GM21381 (cell line): ENCODE measurements around the gene SOBP.
"Not testable (repeated sequence)": the region's sequence is repeated elsewhere in the genome, so short reads cannot be mapped to it uniquely, and the experiment has no call there.

Experiments
- ATAC-seq: cut with Tn5 transposase; IDR thresholded peaks from one replicate; pipeline ENCODE4 v1.9.1; 2021; ENCODE audit warnings: mild to moderate bottlenecking, moderate library complexity; ENCODE audit not compliant: unreplicated experiment

Gene SOBP

GRCh38 chr6:107489636-107490565 is at the start of gene SOBP:
Gene SOBP (plus strand): TSS chr6:107490117. CDS start chr6:107490617, 500 bp downstream.
- ATAC-seq = peak; percentile 48

- ATAC-seq = no peak
Observed at GRCh38 chr6:107440936-107441335, 49.0 kb upstream of the SOBP start.

DNA sequence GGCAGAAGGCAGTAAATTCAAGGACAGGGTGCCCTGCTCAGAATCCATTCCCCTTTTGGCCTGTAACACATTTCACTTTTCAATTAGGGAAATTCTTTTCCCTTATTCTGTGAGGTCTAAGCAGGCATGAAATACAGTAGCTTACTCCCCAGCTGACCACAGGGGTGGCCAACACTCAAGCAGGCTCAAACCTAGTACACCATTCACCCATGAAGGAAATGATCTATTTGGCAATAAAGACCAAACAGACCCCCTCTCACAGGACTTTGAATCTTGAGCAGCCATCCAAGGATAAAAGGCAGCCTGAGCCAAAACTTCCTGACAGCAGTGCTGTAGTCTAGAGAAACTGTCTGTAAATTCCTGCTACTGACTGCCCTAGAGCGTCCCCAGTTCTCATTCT is 48.2 kb upstream of the SOBP start:
- ATAC-seq = no peak

- no peak for ATAC-seq
Observed at GRCh38 chr6:107442938-107443607, 46.8 kb upstream of the SOBP start.

GRCh38 chr6:107443608-107444267 is 46.2 kb upstream of the SOBP start:
- no peak for ATAC-seq

- ATAC-seq = no peak
Observed at GRCh38 chr6:107444277-107444676, 45.6 kb upstream of the SOBP start.

- no peak for ATAC-seq
Observed at GRCh38 chr6:107447663-107448216, 42.2 kb upstream of the SOBP start.

- ATAC-seq = no peak
Observed at GRCh38 chr6:107448776-107449175, 41.1 kb upstream of the SOBP start.

GRCh38 chr6:107458672-107459282 is 31.1 kb upstream of the SOBP start:
- ATAC-seq = peak; percentile 25

DNA sequence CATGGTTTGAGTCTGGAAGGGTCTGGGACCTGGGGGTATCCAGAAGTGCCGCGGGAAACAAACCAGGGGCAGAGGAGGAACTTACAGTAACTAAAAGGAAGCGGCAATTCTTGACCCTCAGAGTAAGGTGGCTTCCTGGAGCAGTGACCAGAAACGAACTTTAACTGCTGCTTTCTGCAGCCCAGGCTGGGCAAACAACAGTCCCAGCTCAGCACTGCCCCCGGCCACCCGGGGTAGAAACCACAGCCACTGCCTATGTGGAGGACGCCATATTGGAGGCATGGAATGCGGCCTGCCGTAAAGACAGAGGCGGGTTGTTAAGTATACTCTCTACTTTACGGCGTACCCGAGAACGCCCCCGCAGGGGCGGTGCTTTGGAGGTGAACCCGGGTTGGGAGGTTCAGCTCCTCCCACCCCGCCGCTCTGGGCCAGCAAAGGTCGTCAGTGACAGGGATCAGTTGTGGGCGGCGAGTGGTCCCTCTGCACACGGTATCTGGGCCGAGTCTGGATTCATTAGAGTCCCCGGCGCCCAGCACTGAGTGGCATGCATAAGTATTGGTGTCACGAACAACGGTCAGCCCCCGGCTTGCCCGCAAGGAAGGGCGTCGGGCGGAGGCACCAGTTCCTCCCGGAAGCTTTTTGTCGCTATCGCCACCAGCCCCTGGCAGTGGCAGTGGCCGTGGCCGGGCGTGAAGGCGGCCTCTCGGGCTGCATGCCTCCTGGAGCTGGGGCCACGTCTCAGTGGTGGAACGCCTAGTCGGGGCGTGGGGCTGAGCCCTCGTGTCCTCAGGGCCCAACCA is 30.4 kb upstream of the SOBP start, which contains the start of gene PDSS2:
Gene PDSS2 (minus strand): TSS at position 282 of the 800 bp plus-strand sequence. CDS start 279 bp downstream, at position 3.
- ATAC-seq = peak; percentile 92

DNA sequence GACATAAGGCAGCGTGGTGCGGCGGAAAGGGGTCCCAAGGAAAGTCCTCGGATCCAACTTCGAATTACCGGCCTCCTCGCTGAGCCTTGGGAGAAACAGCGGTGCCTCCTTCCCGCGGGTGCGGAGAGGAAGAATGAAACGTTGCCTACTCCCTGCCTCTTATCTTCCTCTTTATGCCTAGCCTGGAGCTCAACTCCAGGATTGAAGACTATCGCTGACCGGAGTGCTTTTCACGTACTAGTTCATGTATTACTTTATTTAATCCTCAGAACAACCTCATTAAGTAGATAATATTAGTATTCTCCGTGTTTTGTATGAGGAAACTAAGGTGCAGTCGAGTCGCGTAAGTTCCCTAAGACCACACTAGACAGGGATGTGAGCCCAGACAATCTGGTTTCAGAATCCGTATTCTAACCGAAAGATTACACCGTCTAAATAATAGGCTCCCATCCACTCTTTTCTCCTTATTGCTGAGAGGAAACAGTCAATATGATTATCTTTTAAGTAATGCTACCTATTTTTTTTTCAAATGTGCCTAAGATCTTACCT is 29.8 kb upstream of the SOBP start:
- no peak for ATAC-seq

DNA sequence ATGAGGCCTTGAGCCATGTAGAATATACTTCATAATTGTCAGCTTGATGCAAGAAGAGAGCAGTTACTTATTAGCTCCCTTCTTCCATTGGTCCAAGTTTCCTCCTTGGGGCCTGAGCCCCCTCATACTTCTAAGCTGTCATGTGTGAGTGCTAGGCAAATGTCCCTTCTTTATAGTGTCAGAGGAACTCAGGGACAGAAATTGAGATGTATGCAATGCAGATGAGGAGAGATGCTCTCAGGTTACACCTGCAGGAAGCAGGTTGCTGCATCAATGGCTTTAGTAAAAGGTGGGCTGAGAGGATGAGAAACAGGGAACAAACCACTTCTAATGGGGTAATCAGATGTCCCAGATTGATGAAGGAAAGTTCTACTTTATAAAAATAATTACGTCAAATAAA is 23.9 kb upstream of the SOBP start:
- no peak for ATAC-seq

- no peak for ATAC-seq
Observed at GRCh38 chr6:107470364-107470763, 19.6 kb upstream of the SOBP start.

DNA sequence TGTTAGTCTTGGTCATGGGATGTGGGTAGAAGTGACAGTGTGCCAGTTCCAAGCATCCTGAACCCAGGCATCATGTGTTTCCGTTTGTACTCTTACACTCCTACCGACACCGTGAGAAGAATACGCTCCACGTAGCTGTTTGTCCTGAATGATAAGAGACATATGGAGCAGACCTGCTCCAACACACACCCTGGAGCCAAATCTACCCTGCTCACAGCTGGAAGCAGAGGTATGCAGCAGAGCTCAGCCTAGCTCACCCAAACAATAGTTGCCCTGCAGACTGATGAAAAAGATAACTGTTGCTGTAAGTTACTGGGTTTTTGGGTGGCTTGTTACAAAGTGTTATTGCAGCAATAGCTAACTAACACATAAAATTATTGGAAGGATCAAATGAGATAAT is 16.3 kb upstream of the SOBP start:
- ATAC-seq = no peak

DNA sequence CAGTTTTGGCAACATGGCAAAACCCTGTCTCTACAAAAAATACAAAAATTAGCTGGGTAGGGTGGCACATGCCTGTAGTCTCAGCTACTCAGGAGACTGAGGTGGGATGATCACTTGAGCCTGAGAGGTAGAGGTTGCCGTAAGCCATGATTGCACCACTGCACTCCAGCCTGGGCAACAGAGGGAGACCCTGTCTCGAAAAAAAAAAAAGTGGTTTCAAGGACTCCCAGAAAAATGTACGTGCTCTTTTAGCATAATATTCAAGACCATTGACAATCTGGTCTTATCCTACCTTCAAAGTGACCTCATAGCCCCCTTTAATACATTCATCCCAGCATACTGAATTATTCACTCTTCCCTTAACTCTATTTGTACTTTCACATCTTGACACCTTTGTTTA is 14.6 kb upstream of the SOBP start:
- not testable (repeated sequence) for ATAC-seq

DNA sequence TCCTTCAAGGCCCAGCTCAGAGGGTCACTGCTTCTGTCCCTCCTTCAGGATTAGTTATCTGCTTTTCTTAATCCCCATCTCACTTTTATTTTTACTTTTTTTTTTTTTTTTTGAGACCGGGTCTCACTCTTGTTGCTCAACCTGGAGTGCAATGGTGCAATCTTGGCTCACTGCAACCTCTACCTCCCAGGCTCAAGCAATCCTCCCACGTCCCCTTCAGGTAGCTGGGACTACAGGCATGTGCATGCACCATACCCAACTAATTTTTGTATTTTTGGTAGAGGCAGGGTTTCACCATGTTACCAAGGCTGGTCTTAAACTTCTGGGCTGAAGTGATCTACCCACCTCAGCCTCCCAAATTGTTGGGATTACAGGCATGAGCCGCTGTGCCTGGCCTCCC is 14.1 kb upstream of the SOBP start:
- not testable (repeated sequence) for ATAC-seq

DNA sequence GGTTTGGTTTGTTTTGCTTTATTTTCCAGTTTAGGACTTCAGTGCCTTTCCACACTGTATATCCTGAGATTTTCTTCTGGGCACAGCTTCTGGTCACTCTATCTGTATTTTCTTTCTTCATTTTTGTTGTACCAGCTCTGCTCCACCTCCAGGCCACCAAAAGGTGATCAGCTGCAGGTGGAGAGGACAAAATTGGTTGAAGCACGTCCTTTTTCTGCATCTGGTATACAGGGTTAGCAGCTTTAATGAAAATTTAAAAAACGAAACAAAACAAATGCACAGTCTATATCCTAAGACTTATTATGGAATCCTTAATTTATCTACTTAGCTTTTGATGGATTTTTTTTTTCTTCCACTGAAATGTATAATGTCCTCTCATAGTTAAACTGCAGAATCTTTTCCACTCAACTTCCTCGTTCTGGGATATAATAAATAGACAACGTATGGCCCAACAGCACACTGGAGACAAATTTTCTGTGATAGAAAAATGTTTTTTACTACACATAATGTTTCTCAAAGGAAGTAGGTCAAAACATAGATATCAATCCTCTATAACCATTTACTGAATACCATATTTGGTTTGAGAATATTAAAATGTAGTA is 10.7 kb upstream of the SOBP start:
- no peak for ATAC-seq

DNA sequence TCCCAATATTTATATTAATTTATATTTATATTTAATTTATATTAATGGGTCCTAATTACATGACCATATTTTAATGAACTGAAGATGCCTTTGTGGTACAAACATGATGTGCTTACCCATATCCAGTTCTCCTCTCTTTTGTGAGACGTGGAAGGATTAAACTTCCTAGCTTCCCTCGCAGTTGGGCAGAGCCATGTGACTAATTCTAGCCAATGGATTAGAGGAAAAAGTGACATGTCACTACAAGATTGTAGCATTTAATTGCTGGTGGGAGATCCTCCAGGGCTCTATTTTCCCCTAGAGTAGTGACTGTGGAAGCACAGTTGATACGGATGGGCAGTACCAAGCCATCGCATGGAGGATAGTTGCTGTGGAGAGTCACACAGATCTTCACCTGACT is 4.8 kb upstream of the SOBP start:
- ATAC-seq = no peak

DNA sequence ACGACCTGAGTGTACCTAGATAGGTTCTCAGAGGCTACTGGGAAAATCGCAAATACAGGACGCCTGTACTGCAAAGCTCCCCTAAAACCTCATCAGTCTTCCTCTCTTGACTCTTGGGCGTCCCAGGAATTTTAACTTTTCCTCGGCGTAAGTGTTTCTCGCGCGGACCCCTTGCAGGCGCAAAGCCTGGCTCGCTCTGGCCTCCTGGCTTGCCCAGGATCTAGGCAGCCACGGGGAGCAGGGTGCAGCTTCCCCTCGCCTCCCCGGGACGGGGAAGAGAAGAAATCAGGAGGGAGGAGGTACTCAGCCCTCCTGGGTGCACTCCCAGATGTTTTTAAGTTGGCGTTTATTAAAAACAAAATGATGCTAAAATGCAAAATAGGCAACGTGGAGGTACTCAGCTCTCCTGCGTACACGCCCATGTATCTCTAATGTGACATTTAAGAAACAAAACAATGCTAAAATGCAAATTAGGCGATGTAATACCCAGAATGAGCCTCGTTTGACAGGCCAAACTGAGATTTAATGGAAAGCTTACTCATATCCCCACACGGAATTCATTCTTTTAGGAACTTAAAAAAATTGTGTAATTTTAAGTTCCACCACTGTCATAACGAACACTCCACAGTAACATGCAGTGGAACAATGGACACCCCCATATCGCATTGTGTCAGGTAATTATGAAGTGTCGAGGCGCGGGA is 1.6 kb upstream of the SOBP start:
- no peak for ATAC-seq
